Epithelial cell of proximal tubule (primary cell): Measurements from ENCODE around the gene RAB15. TPM values are rescaled to one million over a fixed set of nuclear protein-coding genes. Genes with fewer than 3 reads are reported as not detected.

Experiments used
- DNase-seq: peaks from one replicate; pipeline ENCODE4 v3.0.0-alpha.2; 2011; ENCODE audit warnings: low read depth
- H3K4me3 ChIP-seq: 2 replicates; pipeline ENCODE4 v1.5.1; 2011; ENCODE audit warnings: low read depth, mild to moderate bottlenecking, low read length
- total RNA-seq: library from RNA; depleted of rRNA; stranded (reverse); fragments of >200 nt; gene quantifications from 2 replicates; pipeline ENCODE4 v1.2.3, GENCODE V29; 2015
- TF ChIP-seq, protein P1 (sequence below): conservative IDR thresholded peaks from 2 replicates; pipeline ENCODE4 v1.5.1; 2012; ENCODE audit warnings: low read depth, mild to moderate bottlenecking, low read length

RAB15 gene
- total RNA-seq, 1 donor from 2014 or later, result 21.2 TPM

DNA sequence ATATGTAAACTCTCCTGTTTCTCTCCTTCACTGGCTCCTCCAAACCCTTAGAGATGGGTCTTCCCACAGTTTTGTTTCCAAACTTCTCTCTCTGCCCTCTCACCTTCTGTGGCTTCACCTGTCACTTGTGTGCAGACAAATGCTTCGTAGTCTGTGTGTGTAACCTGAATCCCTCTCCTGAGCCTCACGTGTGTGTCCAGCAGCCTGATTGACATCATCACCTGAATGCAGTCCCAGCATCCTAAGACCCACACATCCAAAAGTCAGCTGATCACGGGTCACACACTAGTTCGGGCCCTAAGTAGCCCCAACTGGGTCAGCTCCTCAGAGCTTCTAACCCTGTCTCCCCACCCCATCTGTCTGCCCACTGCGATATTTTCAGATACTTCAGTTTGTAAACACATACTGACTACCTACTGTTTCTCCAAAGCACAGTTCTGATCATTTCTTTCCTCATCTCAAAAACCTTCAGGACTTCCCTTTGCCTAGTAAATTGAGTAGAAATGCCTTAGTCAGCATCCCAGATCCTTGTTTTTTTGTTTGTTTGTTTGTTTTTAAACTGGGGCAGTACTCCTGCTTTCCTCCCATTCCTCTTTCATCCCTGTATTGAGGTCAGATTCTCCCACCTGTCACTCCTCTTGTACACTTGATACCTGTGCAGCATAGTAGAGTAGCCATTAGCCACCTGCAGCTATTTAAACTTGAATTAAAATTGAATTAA lies 38.2 kb upstream of the RAB15 start:
- DNase-seq, result no peak
- TF ChIP-seq, protein P1, sequence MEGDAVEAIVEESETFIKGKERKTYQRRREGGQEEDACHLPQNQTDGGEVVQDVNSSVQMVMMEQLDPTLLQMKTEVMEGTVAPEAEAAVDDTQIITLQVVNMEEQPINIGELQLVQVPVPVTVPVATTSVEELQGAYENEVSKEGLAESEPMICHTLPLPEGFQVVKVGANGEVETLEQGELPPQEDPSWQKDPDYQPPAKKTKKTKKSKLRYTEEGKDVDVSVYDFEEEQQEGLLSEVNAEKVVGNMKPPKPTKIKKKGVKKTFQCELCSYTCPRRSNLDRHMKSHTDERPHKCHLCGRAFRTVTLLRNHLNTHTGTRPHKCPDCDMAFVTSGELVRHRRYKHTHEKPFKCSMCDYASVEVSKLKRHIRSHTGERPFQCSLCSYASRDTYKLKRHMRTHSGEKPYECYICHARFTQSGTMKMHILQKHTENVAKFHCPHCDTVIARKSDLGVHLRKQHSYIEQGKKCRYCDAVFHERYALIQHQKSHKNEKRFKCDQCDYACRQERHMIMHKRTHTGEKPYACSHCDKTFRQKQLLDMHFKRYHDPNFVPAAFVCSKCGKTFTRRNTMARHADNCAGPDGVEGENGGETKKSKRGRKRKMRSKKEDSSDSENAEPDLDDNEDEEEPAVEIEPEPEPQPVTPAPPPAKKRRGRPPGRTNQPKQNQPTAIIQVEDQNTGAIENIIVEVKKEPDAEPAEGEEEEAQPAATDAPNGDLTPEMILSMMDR, result no peak
- no peak overlapping the region for H3K4me3 ChIP-seq

DNA sequence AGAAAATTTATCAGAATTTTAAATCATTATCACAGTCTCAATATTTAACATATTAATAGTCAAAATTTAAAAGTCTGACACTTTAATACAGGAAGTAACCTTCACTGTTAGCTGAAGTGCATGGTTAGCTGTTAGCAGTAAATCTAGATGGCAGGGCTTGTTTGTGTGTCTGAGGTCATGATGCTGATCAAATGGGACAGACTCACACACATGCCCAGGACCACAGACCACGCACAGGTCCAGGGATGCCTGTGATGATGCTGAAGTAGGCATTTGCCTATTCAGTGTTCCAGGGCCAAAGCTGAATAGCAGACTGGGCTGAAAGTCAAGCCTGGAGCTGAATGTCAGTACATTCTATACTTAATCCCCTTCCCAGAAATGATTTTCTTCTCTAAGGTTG lies 35.1 kb upstream of the RAB15 start:
- no peak for DNase-seq
- TF ChIP-seq, protein P1, result no peak
- H3K4me3 ChIP-seq, result no peak overlapping the region

DNA sequence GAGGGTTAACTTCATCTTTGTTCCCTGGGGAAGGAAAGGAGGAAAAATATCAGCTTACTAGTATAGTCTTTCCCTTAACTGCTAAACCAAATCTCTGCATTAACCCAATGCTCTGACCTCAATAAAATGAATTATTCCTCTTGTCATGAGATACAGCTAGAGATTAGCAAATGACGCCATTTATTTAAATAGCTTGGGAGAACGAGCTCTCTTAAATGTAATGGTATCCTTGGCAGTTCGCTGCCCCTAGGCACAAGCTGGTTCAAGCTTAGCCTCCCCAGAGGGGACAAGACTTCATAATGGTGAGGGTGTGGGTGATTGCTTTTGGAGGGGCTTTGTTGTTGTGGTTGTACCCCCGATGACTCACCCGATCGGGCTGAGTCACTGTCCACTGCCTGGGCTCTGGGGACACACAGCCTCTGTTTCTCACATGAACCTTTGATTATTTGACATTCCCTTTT lies 34.2 kb upstream of the RAB15 start:
- TF ChIP-seq, protein P1, result no peak
- no peak for DNase-seq
- H3K4me3 ChIP-seq, result no peak overlapping the region

DNA sequence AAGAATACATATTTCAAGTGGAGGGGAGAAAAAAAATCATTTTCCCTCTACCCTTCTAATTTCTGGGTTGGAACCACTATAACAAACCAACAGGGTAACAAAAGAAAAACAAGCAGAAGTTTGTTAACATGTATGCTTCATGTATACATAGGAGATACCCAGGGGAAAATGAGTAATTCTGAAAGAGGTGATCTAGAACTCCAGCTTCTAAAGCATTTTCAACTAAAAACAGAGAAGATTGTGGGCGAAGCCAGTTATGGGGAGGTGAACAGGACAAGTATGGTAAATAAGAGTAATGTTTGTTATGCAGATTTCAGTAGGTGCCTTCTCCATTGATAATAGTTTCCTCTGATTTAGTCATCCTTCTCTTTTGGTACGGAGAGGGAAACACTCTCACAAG lies 31.3 kb upstream of the RAB15 start:
- no peak for DNase-seq
- no peak overlapping the region for H3K4me3 ChIP-seq
- TF ChIP-seq, protein P1, result no peak

DNA sequence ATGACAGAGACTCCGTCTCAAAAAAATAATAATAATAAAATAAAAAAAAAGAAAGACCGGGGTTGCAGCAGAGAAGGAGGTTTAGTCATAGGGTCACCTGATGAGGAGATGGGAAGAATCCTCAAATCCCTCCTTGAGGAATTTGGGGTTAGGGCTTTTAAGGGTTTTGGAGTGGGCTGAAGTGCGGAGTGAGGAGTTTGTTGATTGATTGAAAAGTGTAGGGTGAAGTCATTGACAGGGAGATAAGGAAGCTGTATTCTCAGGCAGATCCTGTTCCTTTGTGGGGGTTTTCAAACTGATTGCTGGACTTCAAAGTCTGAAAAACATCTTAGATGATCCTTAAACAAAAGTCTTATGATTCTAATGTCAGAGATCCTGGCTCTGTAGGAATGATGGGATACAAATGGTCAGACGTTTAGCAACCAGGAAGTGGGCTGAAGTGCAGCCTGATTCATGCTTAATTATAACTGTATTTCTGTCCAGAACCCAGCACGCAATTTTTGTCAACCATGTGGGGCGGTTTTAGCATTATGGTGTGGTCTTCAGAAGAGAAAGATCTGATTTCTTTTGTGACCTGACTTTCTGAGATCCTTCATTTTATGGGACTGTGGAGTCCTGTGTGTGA lies 30.6 kb upstream of the RAB15 start:
- no peak for DNase-seq
- H3K4me3 ChIP-seq, result no peak overlapping the region
- TF ChIP-seq, protein P1, result no peak

DNA sequence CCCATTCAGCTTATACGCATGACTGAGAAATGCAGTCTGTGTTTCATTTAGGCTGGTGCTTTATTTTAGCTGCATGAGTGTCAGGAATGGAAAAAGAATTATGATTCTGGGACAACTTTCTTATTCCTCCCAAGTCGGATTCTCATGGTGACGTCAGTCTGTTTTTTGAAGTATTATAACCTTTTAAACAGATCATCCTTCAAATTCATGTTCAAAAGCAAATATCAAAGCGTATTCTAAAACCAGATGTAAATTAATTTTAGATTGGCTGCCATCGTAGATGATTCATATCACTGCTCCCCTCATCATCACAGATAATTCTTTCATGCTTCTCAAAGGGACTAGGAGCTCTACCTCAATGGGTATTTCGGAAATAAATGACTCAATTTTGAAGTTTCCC lies 29.6 kb upstream of the RAB15 start:
- no peak overlapping the region for H3K4me3 ChIP-seq
- TF ChIP-seq, protein P1, result no peak
- no peak for DNase-seq
